ENCODE data around the gene NUP37. TPM values are rescaled to one million over a fixed set of nuclear protein-coding genes. Genes with fewer than 3 reads are reported as not detected.

Gene NUP37
- total and polyA plus RNA-seq, 2 of the 8 experiments (the other 6 are each of a cell fraction or from before 2014, with no cell fraction given), result 53.5 to 71.0 TPM

DNA sequence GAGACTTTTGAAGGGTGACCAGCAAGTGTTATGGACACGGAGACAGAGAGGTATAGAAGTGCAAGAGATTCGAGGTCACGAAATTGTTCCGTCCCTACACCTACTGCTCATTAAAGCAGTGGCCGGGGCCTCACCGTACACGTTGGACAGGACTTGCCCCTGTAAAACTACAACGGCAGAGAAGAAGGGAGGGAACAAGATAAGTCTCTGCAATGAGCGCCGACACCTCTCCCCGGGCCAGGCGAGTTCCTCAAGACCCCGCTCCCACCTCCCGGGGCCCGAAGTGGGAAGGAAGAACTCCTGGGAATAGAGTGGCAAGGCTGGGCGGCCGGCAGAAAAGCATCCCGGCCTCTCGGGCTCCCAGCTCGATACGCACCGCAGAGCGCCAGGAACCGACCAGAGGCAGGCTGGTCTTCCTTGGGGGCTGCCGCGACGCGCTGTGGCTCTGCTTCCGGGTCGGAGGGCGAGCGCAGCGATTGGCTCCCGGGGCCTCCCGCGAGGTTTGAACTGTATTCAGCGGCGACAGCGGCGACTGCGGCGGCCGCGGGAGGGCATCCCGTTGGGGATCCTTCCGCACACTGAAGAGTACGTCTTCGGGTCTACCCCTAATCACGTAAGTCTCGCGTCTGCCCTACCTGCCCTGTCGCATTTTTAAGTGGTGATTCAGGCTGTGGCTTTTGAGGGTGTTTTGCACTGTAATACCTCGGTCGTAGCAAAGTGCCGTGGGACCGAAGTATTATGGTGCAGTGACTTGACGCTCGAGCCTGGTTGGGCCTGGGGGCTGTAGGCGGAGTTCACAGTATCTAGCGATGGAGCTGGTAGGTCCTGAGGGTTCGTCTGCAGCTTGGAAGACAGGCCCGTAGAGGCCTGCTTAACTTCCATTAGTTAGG, at the start of gene NUP37, which contains the start of gene PARPBP (continued):
- peak; percentile 61 for TF ChIP-seq CTBP2 (IDR thresholded peaks at IDR 0.05; ENCODE audit: borderline replicate concordance, insufficient read depth, insufficient read length, low read length)
- TF ChIP-seq FOSL1 (IDR thresholded peaks at IDR 0.05; ENCODE audit: insufficient read depth, low read depth, low read length), result no peak
- peak; percentile 37; the same call in 1 of the 2 replicates for TF ChIP-seq MAX (IDR thresholded peaks at IDR 0.05)
- peak; percentile 98 for TF ChIP-seq TAF1 (IDR thresholded peaks at IDR 0.05; ENCODE audit: low read depth, low read length)
- TF ChIP-seq, protein P1, sequence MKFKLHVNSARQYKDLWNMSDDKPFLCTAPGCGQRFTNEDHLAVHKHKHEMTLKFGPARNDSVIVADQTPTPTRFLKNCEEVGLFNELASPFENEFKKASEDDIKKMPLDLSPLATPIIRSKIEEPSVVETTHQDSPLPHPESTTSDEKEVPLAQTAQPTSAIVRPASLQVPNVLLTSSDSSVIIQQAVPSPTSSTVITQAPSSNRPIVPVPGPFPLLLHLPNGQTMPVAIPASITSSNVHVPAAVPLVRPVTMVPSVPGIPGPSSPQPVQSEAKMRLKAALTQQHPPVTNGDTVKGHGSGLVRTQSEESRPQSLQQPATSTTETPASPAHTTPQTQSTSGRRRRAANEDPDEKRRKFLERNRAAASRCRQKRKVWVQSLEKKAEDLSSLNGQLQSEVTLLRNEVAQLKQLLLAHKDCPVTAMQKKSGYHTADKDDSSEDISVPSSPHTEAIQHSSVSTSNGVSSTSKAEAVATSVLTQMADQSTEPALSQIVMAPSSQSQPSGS (IDR thresholded peaks at IDR 0.05; ENCODE audit: low read length), result peak; percentile 74
- no peak for TF ChIP-seq USF2 (IDR thresholded peaks at IDR 0.05; ENCODE audit: low read length)
- TF ChIP-seq NRF1 (IDR thresholded peaks at IDR 0.05; ENCODE audit: low read depth, low read length), result no peak
- peak; percentile 99 for TF ChIP-seq ASH2L (IDR thresholded peaks at IDR 0.05; ENCODE audit: low read length)
- TF ChIP-seq SAP30 (IDR thresholded peaks at IDR 0.05; ENCODE audit: insufficient read depth, insufficient replicate concordance, low read length), result no peak
- TF ChIP-seq CHD2 (IDR thresholded peaks at IDR 0.05; ENCODE audit: low read length), result peak; percentile 97
- peak; percentile 74; the same call in 1 of the 2 replicates for TF ChIP-seq KDM5A (IDR thresholded peaks at IDR 0.05; ENCODE audit: low read length)
- TF ChIP-seq CHD1 (IDR thresholded peaks at IDR 0.05; ENCODE audit: low read depth, low read length), result no peak
- peak; percentile 91 for TF ChIP-seq CREB1 (IDR thresholded peaks at IDR 0.05)
- TF ChIP-seq HDAC2 (IDR thresholded peaks at IDR 0.05; ENCODE audit: borderline replicate concordance in 1 of 2, low read depth in 2 of 2, low read length in 2 of 2), result no peak; a peak in 1 of 4 replicates
- TF ChIP-seq JUND (IDR thresholded peaks at IDR 0.05; ENCODE audit: low read length), result peak; percentile 55; the same call in 1 of the 2 replicates
- no peak for TF ChIP-seq GTF2F1 (IDR thresholded peaks at IDR 0.05; ENCODE audit: borderline replicate concordance, low read depth, low read length)
- peak; percentile 49; the same call in 1 of the 2 replicates for TF ChIP-seq SP1 (IDR thresholded peaks at IDR 0.05; ENCODE audit: low read depth, low read length)
- TF ChIP-seq E2F6 (IDR thresholded peaks at IDR 0.05), result peak; percentile 50; the same call in 1 of the 2 replicates
- TF ChIP-seq PHF8 (conservative IDR thresholded peaks at IDR 0.05; ENCODE audit: low read depth, low read length), result peak; percentile 93
